GM21619 (cell line): Measurements from ENCODE around the gene DENND1A.

Experiments used
- ATAC-seq: cut with Tn5 transposase; IDR thresholded peaks from one replicate; pipeline ENCODE4 v1.9.1; 2021; ENCODE audit not compliant: unreplicated experiment

Gene DENND1A

DNA sequence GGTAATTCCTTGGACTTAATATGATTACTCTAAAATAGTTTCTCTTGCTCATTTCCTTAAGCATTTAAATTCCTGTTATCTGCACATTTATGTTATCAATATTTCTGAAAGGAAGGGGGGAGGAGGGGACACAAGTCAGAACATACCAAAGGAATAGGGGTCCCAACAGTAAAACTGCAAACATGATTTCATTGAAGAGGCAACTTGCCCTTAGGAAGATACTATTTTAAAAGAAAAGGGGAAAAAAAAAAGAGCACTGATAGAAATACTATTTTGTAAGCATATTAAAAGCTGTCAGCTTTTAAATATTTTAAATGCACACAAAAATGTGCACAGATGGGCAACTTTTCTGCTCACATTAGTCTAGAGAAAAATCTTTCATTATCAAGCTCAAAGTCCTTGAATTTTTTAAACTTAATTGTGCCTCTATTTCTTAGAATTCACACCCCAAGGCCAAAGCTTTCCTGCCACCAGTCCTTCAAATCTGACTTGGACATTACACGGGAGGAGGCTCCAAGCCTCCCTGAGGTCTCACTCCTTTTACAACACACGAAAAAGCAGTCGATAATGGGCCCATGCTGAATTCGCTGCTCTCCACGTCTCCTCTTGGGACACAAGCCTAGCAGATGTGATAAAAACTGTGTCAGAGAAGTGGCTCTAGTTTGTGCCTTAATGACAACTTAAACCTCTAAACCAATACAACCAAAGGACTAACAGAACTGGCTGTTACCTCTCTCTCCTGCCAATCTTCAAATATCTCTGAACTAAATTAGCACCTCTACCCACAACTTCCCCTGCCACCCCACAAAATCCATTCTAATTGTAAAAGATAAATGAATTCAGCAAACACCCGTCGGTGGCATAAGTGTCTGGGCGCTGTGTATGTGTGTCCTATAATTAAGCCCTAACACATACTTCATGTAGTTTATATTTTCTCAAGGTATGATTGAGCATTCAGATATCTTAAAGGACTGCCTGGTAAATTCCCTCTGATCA is 154.3 kb downstream of the DENND1A start:
- no peak for ATAC-seq

DNA sequence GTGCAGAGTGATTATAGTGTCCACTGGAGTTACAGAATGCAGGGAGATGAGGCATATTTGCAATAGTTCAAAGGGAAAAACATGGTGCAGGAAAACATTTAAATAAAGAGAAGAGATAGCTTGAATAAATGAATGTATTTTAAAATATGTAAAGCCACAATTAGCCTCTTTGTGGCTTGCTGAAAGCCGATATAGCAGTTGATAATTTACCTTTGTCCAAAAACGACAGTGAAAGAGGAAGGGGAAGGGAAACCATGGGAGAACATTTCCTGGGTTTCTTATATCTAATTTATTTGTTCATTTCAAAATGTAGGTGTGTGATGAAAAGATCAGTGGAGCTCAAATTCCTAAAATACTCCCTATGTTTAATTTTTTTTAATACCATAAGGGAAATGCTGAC is 156.1 kb downstream of the DENND1A start:
- no peak for ATAC-seq

DNA sequence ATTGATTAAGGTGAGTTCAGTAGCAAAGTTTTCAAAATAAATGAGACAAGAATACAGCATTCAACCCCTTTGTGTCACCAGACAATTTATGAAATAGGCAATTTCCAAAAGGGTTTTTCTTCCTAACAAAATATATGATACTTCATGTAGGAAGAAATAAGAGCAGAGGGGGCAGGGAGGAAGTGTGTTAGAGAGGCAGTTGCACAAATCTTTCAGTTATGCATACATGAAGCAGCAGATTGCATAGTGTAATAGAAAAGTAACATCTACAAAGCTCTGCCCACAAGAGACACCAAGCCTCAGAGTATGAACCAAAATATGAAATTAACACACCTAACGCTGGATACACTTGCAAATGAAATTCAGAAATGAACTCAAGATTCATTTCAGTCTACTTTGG is 157.0 kb downstream of the DENND1A start:
- ATAC-seq: no peak

DNA sequence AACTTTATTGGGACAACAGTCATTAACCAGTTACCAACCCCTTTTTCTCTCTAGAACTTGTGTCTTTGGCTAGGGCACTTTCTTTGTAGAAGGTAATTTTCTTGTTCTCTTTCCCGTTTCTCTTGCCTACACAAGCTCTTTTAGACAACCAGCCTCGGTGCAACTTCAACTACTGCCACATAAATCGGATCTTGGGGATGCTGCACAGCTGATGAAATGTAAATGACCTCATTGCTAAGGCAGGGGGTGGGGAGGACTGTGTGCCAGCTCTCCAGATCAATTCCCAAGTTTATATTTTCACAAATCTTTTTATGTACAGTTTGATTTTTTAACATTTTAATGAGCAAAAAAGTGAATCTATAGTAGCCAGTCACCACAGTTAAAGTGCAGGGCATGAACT is 157.6 kb downstream of the DENND1A start:
- ATAC-seq: no peak

DNA sequence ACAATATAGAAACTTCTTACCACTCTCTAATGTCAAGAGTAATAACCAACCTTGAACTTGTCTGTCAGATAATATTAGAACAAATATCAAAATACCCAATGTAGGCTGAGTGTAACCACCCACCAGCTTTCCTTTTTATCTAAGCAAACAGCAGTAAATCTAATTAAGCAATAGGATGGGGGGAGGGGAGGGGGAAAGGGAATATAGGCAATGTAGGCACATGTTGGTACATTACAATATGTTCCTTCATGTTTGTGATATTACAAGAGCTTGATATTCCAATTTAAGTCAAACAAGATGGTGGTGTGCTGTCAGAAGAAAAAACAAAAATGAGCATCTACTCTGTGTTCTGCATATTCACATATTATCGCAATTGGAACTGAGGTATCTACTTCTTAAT is 158.2 kb downstream of the DENND1A start:
- ATAC-seq: no peak

DNA sequence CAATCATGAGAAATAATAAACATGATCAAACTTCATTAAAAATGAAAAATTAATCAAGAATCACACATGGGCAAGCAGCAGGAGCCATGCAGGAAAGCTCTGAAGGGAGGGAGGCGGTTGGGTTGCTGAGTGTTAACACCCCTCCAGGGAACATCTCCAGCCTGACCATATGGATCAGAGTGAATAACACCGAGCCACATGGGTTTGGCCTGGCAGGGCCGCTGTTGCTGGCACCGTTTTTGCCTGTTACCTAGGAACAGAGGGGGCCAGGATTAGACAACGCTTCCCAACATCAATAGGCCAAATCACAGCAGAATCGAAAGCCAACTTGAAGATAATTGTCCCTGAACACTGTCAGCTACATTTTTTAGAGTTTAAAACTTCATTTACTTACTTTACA is 160.2 kb downstream of the DENND1A start:
- no peak for ATAC-seq

DNA sequence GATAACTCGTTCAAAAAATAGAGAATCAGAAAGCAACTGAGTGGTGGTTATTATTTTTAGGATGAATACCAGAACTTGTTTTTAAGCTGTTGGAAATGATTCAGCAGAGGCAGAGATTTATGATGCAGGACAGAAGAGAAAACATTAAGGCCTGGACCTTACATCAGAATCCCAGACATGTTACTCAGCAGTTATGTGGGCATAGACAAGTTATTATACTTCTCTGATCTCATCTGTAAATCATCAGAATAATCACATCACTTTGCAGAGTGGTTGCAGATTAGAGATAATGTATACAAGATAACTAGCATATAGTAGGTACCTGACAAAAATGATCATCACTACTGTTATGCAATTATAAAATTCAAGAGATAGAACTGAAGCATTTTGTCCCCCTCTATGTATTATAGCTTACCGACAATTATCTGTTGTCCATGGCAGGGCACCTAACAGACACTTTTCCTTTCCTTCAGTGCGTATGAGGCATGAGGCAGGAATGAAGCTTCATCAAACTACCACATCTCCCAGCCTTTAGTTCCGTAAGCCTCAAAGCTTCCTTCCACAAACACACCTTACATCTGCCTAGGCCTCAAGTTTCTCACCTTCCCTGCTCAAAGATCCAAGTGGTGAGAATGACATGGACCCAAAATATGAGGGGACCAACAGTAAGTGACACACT is 165.9 kb downstream of the DENND1A start:
- ATAC-seq: no peak

DNA sequence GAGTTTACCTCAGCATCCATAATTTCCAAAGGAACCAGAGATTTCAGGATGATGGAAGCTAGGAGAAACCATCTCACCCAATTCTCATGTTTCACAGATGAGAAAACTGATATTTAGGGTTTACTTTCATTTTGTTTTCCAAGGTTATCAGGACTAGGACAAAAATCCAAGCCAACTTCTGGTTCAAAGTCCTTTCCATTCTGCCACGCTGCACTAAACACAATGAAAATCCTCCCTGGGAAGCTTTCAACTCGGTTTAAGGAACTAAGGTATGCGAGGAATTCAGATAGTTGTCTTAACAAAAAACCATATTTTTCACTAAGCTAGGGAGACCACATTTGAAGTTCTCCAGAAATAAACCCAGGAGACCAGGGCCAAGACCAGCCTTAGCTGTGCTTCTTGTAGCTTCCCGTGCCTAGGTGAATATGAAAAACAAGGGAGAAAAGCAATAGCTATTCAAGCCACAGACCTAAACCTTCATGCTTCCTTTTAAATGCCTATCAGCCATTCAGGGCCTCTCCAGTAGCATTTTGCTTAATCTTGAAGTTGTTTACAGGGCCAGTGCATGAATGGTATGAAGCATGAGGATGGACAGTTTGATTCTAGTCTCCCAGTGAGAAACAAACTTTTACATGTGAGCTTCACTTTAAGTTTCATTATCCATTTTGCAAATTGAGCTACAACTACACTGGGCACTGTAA is 167.9 kb downstream of the DENND1A start:
- no peak for ATAC-seq

DNA sequence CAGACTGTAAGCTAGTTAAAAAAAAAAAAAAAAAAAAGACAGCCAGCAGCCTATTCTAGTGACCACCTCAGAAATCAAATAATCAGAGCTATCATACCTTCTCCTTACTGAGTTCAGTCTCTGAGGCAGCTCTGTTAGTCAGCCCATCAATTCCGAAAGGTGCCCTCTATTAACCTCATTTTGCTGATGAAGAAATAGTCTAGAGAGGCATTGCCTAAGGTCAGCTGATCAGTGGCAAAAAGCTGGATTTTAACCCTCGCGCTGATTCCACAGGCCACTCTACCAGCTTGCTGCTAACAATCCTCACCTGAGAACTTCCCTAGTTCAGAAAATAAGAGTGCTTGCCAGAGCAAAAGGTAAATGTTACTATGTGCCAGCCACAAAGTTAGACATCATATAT is 172.0 kb downstream of the DENND1A start:
- no peak for ATAC-seq

DNA sequence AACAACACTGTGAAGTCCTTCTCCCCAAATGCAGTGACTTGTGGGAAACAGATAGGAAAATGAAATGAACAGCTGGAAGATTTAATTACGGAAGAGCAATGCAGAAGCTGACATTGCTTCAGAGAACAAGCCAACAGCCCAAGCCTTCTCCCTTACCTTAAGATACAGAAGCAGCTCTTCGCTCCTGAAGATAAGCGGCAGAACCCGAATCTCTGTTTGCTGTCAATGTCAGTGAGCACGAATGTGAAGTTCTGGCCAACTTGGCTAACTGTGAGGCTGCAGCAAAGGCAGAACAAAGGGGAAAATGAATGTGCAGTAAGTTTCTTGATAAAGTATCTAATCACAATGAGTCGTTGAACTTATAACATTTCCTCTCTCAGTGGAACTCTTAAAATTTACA is 172.4 kb downstream of the DENND1A start:
- ATAC-seq: no peak

DNA sequence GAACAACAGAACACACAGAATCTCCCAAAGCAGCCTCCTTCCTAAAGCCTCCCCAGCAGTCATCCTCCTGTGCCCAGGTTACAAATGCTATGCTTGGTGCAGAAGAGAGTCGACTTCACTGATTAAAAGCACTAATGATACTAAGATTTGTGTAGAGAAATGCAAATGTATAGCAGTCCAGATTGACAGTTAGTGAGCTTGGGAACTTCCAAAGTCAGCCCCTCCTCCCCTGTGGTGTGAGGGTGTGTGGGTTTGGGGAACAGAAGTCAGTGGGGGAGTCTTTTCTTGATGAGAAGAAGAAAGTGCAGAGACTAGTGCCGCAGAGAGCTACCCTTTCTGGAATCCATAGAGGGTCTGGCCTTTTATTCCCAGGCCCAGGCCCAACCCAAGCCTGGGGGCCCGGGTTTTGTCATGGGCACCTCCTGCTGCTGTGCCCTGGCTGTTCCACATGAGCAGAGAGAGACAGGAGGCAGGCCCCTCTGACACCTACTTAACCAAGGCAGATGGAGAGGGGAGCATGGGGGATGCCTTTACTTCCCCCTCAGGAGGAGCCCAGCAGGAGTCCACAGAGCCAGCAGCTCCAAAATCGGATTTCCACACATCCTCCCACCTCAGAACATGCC is 173.3 kb downstream of the DENND1A start:
- no peak for ATAC-seq

DNA sequence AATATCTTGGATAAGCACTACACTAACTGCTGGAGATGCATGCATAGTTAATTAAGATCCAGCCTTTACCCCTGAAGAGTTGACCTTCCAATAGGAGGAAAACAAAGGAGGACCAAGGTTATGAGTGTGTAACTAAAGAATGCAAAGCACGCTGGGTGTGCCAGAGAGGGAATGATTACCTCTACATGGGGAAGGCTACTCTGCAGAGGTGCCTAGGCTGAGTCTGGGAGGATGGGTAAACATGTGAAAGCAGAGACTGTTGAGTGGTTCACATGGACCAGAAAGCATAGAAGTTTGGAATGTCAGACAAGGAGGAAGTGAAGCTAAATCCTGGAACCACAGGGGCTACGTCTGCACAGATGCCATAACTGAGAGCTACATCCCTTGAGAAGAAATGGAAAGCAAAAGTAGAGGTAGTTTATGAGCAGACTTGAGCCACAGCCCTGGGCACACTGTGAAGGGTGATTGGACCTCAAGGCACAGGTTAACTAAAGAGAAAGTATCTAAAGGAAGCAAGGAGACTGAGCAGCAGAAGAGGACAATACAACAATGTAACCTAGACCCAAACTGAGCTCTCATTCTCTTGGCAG is 176.2 kb downstream of the DENND1A start:
- no peak for ATAC-seq

DNA sequence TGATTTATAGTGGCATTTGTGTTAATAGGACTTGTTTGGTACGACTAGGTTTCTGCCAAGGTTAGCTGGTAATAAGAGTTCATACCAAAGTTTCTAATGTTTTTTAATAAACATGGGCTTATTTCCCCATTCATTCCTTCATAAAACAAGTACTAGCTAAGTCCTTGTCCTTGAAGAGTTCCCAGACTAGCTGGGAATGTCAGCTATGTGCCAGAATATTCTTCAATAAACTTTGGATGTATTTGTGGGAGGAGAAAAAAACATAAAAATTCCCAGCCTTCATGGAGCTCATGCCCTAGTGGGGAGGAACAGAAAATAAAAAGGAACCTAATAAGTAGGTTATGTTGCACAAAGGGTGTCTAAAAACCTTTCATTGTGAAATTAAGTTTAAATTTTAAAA is 176.9 kb downstream of the DENND1A start:
- ATAC-seq: no peak

DNA sequence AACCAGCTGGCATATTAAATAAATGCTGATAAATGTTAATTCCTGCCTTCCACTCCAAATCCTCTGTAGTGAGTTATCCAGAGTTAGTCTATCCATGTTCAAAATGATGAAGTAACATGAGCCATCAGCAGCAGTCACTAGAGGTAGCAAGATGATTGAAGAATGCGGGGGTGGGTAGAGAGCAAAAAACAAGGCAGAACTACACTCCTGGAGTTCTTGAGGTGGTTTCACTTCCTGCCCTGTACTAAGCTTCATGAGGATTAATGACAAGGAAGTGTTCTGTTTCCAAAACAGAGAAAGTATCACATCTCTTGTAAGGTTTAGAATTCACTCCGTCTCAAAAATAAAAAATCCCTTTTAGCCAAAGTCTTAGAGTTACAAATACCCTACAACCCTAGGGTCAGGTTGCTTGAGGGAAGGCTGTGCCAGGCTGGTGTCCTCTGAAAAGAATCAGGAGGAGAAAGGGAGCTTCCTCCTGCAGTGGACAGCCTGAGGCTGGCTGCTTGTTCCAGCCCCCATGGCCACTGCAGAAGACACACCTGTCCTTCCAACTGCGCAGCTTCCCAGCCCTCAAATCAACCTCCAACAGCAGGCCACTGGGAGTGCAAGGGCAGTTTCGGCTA is 180.2 kb downstream of the DENND1A start:
- peak; percentile 65 for ATAC-seq

DNA sequence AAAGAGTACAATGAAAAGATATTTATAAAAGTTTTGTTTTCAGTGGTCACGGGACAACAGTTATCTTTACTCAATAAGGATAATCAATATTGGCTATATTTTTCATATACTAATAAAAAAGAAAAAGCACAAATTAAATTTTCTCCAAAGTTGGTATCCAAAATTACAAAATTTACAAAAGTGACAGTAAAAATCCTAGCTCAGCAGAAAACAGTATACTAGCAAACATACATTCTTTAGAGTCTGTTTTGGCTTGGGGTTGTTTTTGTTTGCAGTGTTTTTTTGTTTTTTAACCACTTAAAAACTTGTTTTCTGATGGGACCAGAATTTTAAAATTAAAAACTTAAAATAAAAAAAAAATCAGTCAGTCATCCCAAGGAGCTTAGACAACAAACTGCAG is 183.2 kb downstream of the DENND1A start:
- no peak for ATAC-seq

DNA sequence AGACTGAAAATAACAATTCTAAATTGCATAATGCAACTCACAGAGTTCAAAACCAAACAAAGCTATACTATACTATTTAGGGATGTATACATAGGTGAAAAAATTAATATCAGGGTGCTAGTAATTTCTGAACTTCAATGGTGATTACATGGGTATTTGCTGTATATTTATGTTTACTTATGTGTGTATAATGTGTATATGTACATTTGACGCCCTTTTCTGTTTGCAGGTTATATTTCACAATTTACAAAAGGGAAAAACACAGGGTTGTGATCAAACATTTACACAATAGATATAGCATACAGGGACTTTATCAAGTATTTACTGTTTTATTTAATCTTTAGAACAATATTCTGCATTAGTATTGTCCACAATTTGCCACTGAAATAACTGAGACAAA is 184.0 kb downstream of the DENND1A start:
- no peak for ATAC-seq

DNA sequence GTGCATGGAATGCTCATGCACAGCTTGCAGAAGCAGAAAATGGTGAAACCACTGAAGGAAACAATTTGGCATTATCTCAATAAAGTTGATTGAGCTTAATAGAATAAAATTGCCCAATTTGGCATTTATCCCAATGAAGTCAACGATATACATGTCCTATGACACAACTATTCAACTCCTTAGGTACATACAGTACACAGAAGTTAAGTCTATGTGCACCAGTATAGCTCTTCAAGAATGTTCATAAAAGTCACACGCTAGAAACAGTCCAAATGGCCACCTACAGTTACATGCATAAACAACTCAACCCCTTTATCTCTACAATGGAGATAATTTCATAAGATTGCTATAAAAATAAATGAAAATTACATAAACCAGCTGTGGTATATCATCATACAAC is 184.5 kb downstream of the DENND1A start:
- no peak for ATAC-seq

DNA sequence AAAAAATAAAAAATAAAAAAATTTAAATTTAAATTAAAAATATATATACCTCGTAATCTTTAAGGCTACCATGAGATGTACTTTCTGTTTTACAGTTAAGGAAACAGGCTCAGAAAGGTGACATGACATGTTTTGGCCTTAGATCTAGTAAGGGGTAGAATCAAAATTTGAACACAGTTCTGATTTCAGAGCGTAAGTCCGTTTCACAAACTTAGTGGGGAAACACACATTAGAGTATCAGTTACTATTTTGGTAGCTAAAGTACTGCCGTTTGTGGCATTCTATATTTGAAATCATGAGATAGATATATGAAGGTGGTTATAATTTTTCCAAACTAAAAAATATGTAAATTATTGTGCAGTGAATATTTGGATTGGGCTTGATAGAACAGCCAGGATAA is 186.2 kb downstream of the DENND1A start:
- no peak for ATAC-seq

DNA sequence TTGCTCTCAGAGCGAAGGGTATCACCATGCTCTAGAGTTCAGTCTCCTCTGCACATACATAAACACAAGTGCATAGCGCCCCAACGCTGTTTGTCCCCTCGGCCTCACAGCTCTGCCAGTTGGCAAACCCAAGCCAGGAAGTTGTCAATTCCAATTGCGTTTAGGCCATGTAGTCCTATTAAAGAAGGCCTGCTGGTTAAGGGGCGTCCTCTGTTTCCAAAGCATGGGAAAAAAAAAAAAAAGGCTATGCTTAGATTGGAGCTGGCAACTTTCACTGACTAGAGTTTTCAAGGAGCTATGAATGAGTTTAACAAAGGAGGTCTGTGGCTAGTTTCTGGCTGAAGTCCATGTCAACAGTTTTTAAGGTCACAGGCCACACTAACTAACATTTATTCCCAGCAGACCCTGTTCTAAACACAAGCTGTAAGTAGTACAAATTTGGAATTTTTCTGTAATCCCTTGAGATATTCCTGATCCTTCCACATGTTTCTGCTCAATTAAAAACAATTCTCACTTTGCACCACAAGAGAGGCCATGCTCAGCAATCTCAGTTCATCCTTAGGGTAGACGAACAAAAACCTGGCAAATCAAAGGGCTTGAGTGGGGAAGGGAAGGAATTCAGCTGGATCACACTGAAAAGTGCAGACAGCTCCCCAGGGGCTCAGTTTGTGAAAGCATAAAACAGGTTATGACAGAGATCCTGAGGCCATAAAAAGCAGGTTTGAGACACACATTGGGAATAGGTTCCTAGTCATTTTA is 187.7 kb downstream of the DENND1A start:
- ATAC-seq: no peak

DNA sequence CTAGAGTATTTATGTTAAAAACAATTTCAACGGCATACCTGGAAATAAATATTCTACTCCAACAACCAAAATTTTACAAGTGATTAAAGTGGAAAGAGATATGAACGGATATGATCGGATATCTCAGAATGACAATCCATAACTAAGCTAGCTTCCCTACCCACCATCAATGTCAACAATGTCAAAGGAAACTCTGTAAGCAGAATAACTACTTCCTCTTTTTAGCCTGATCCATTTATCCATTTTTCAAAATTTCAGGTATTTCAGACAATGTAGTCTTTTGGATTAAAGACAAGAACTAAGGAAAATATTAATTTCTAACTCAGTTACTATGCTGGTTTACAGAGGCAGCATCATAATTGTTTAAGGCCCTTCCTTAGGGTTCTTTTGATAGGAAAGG is 188.7 kb downstream of the DENND1A start:
- ATAC-seq: no peak
